NCI-H2029 treated with DMSO at 0.1 percent for 48 hours (cell line): ENCODE results near the gene COX7A1.

Source experiments
- DNase-seq: peaks from one replicate; lab custom pipeline; 2025; lab: John Stamatoyannopoulos, UW

COX7A1 gene

DNA sequence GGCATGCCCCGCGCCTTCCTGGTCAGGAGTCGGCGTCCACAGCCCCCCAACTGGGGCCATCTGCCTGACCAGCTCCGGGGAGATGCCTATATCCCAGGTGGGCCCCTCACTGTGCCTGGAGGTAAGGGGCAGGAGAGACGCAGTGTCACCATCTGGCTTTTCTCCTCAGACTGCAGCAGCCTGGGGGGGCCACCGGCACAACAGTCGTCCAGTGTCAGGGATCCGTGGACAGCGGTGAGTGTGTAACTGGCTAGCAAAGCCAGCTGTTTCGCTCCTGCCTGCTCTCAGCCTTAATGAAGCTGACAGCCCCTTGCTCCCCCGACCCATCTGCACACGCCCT is 41.1 kb downstream of the COX7A1 start:
- no peak for DNase-seq

DNA sequence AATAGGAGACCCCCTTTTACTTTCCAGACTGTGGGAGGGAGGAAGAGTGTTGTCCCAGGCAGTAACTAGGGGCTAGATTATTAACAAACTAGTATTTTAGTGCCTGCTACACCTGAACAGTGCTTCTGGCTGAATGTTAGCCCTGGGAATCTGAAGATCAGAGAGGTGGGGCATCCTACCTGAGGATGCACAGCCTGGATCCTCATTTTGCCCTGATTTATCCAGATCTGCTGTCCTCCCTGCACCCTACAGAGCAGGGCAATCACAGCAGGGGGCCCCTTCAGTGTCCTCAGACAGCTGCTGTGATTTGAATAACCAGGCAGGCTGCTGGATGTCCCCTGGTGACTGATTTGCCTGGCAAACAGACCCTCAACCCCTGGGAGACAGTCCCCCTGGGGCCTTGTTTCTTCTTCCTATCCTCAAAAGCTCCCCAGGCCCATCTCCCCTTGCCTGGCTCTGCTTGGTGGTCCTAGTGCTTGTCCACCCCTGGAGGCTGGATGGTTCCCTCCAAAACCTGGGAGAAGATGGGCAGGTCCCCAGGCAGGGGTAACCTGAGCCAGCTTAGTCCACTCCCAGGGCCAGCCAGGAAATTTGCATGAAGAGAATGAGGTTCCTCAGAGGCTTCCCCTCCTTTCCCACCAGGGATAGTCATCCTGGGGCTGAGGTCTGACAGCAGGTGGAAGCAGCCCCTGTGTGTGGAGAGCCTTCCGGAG is 41.6 kb downstream of the COX7A1 start, which contains the start of gene OVOL3:
Gene OVOL3, plus strand, starts transcription at position 657 of the 713 bp plus-strand sequence. CDS start 60 bp downstream, outside the sequence.
- DNase-seq = no peak

DNA sequence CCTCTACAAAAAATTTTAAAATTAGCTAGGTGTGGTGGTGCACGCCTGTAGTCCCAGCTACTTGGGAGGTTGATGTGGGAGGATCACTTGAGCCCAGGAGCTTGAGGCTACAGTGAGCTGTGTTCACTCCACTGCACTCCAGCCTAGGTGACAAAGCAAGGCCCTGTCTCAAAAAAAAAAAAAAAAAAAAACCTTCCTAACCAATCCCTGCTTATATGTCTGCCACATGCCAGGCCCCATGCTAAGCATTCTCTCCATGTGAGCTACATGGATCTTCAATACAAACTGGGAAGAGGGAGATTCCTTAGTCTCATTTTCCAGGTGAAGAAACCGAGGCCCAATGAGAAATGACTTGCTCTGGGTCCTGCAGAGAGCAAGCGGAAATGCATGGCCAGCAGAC is 43.6 kb downstream of the COX7A1 start:
- no peak for DNase-seq

DNA sequence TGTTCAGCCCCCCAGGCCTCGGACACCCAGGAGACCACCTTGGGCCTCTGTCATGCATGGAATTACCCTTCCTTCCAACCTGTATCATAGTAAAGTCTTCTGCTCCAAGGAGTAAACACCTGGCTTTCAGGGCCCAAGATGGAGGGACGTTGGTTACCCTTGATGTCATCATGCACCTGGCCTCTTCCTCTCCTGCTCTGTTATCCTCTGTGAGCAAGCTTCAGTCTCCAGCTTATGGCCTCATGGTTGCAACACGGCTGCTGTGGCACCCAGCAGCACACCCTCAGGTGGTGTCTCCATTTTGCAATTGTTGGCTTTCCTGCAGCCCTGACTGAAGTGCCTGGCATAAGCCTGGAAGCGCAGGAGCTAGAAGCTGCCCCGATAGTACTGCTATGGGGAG is 45.3 kb downstream of the COX7A1 start:
- DNase-seq = no peak

DNA sequence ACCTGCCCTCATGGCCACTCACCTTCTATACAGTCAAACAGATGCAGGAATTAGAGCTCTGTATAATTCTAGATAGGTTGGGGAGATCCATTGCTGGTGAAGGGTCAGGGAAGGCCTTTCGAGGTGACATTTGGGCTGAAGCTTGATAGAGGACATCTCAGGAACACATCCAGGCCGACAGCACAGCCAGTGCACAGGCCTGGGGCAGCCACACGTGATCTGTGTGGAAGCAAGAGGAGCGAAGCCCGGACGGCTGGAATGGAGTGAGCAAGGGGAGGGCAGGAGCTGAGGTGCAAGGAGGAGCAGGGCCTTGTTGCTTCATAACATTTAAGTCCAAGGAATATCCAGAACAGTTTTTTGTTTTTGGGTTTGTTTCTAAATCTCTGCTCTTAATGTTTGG is 45.8 kb downstream of the COX7A1 start:
- no peak for DNase-seq

DNA sequence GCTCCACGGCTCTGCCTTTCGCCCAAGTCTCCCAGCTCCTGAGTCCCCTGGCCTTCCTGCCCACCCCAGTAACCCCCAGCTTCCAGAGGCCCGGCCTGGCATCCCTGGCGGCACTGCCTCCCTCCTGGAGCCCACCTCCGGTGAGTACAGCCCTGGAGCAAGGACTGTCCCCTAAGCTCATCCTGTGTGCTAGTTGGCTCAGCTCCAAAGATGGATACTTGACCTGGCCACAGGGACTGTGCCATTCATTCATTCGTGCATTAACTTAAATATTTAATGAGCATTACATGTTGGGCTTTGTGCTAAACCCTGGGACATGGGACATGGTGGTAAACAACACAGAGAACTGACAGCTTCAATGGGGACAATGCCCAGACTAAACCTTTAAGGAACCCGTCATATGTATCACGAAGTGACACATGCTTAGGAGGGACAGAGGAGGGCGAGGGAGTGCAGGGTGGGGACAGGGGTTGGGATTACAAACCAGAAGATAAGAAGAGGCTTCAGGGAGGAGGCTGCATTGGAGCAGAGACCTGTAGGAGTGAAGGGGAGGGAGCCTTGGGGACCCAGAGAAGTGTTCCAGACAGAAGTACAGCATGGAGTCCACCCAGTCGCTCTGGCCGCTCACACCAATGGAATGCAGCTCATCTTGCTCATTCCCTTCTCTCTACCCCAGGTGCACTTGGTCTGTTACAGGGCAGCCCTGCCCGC is 48.2 kb downstream of the COX7A1 start:
- no peak for DNase-seq

DNA sequence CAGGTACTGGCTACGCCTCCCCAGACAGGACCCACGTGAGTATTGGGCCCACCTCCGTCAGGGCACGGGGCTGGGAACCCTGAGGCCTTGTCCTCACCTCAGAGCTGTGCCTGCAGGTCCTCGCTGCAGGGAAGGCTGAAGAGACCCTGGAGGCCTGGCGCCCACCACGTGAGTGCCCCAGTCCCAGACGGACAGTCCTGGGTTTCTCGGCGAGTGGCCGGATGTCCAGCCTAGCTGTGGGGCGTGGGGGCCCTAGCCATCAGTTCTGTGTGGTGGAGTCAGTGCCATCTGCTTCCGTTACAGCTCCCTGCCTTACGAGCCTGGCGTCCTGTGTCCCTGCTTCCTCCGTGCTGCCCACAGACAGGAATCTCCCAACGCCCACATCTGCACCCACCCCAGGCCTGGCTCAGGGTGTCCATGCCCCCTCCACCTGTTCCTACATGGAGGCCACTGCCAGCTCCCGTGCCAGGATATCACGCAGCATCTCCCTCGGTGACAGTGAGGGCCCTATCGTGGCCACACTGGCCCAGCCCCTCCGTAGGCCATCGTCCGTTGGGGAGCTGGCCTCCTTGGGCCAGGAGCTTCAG is 49.1 kb downstream of the COX7A1 start:
- no peak for DNase-seq

DNA sequence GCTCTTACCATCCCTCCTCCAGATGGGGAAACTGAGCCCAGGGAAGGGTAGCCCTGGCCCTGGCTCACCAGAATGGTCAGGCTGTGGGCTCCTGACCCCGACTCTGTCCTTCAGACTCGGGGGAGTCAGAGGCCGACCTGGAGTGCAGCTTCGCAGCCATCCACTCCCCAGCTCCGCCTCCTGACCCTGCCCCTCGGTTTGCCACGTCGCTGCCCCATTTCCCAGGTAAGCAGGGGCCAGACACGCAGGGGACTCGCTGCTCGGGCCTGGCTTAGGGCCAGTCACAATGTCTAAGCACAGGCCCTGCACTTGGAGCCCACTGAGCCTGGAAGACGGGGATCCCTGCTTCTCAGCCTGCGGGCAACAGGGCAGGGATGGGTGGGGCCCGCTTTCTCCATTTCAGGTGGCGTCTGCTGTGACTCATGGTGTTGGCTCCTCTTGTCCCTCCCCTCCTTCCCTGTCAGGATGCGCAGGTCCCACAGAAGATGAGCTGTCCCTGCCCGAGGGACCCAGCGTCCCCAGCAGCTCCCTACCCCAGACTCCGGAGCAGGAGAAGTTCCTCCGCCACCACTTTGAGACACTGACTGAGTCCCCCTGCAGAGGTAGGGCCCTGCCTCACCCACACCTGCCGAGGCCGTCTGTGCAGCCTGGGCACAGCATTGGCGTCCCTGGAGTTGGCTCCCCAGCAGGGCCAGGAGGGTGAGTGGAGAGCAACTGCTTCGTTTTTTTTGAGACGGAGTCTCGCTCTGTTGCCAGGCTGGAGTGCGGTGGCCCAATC is 50.5 kb downstream of the COX7A1 start:
- DNase-seq = no peak
